NCI-H2171 (cell line): ENCODE data around the gene SPTSSA.
"Not testable (repeated sequence)": the region's sequence is repeated elsewhere in the genome, so short reads cannot be mapped to it uniquely, and the experiment has no call there.

Experiments
- DNase-seq: peaks from one replicate; lab custom pipeline; 2025; lab: John Stamatoyannopoulos, UW

SPTSSA gene

GRCh38 chr14:34470319-34470718, 8.3 kb upstream of the SPTSSA start:
- DNase-seq, result no peak

- no peak for DNase-seq
Measured at GRCh38 chr14:34466691-34467090, 4.7 kb upstream of the SPTSSA start.

GRCh38 chr14:34465069-34465859, 3.2 kb upstream of the SPTSSA start:
- no peak for DNase-seq

- DNase-seq, result no peak
Measured at GRCh38 chr14:34463598-34463961, 1.5 kb upstream of the SPTSSA start.

GRCh38 chr14:34461334-34462131, 507 bp downstream of the SPTSSA start:
- peak; percentile 21 for DNase-seq

GRCh38 chr14:34460841-34461240, 1.2 kb downstream of the SPTSSA start:
- no peak for DNase-seq

GRCh38 chr14:34460295-34460694, 1.7 kb downstream of the SPTSSA start:
- DNase-seq, result no peak

- DNase-seq, result no peak
Measured at GRCh38 chr14:34457186-34457585, 4.9 kb downstream of the SPTSSA start.

GRCh38 chr14:34453226-34453625, 8.8 kb downstream of the SPTSSA start:
- DNase-seq, result no peak

- DNase-seq, result no peak
Measured at GRCh38 chr14:34452258-34452822, 9.7 kb downstream of the SPTSSA start.

GRCh38 chr14:34450958-34451357, 11.1 kb downstream of the SPTSSA start:
- no peak for DNase-seq

GRCh38 chr14:34450542-34450915, 11.5 kb downstream of the SPTSSA start:
- no peak for DNase-seq

GRCh38 chr14:34449819-34450541, 12.1 kb downstream of the SPTSSA start:
- DNase-seq, result no peak

- no peak for DNase-seq
Measured at GRCh38 chr14:34439090-34439489, 22.9 kb downstream of the SPTSSA start.

- DNase-seq, result no peak
Measured at GRCh38 chr14:34438438-34438837, 23.6 kb downstream of the SPTSSA start.

- DNase-seq, result no peak
Measured at GRCh38 chr14:34437729-34438080, 24.3 kb downstream of the SPTSSA start.

- DNase-seq, result no peak
Measured at GRCh38 chr14:34436960-34437728, 24.9 kb downstream of the SPTSSA start.

GRCh38 chr14:34436118-34436905, 25.7 kb downstream of the SPTSSA start:
- DNase-seq, result no peak

GRCh38 chr14:34433957-34434356, 28.1 kb downstream of the SPTSSA start:
- DNase-seq, result no peak

GRCh38 chr14:34428102-34428466, 34.0 kb downstream of the SPTSSA start:
- not testable (repeated sequence) for DNase-seq
